Effector memory CD4-positive, alpha-beta T cell (primary cell): ENCODE measurements around the gene TNNT2.

ENCODE experiments used
- DNase-seq, 3 donors: peaks; one replicate each; pipeline ENCODE4 v3.0.0-alpha.2; 2020
- H3K27ac ChIP-seq: 2 replicates; pipeline ENCODE4 v1.7.0; 2013; ENCODE audit warnings: mild to moderate bottlenecking, low read length, moderate library complexity; ENCODE audit not compliant: insufficient read depth, poor library complexity, severe bottlenecking
- H3K27me3 ChIP-seq: replicated peaks from 2 replicates; pipeline ENCODE4 v1.7.0; 2013; ENCODE audit warnings: mild to moderate bottlenecking, low read length; ENCODE audit not compliant: insufficient read depth, control insufficient read depth, poor library complexity, severe bottlenecking
- H3K36me3 ChIP-seq: 2 replicates; pipeline ENCODE4 v1.7.0; 2013; ENCODE audit warnings: mild to moderate bottlenecking, low read length, moderate library complexity; ENCODE audit not compliant: control insufficient read depth, insufficient read depth
- H3K4me1 ChIP-seq: 2 replicates; pipeline ENCODE4 v1.7.0; 2013; ENCODE audit warnings: low read length, mild to moderate bottlenecking; ENCODE audit not compliant: control insufficient read depth, insufficient read depth, poor library complexity, severe bottlenecking
- H3K4me3 ChIP-seq: 2 replicates; pipeline ENCODE4 v1.7.0; 2013; ENCODE audit warnings: low read length, low read depth, mild to moderate bottlenecking; ENCODE audit not compliant: insufficient read depth, poor library complexity, severe bottlenecking
- H3K9me3 ChIP-seq: 2 replicates; pipeline ENCODE4 v1.7.0; 2013; ENCODE audit warnings: mild to moderate bottlenecking, low read length, moderate library complexity; ENCODE audit not compliant: control insufficient read depth
- total RNA-seq, 3 donors: gene quantifications; one replicate each; lab custom pipeline; 2026; lab: John Stamatoyannopoulos, UW

The TNNT2 gene
- 0 reads per million in 3 donors for total RNA-seq

- Histone ChIP-seq H3K27ac (no peak within 1 kb of the TSS), H3K36me3 (no peaks in the 10 kb centered on the region), H3K4me1 (no peaks in the 10 kb centered on the region), H3K27me3 (no peaks in the 10 kb centered on the region), H3K4me3 (no peak within 1 kb of the TSS), H3K9me3 (no peaks in the 10 kb centered on the region)
- DNase-seq: no peak
Measured at GRCh38 chr1:201377611-201378092, at the start of gene TNNT2. TNNT2 (minus strand) TSS chr1:201377680; CDS start chr1:201373254, 4,426 bp downstream.

GRCh38 chr1:201426479-201427310, 49.2 kb upstream of the TNNT2 start:
- Histone ChIP-seq H3K9me3 (no peaks in the 10 kb centered on the region), H3K27ac (no peak overlapping the region), H3K36me3 (no peaks in the 10 kb centered on the region), H3K4me3 (no peak overlapping the region), H3K27me3 (peaks cover 5% of the 10 kb centered on the region), H3K4me1 (no peaks in the 10 kb centered on the region)
- DNase-seq: no peak

GRCh38 chr1:201424146-201424545, 46.7 kb upstream of the TNNT2 start:
- Histone ChIP-seq H3K27me3 (peaks cover 3% of the 10 kb centered on the region), H3K4me1 (no peaks in the 10 kb centered on the region), H3K4me3 (no peak overlapping the region), H3K27ac (no peak overlapping the region), H3K9me3 (no peaks in the 10 kb centered on the region), H3K36me3 (no peaks in the 10 kb centered on the region)
- DNase-seq: no peak

- H3K9me3 ChIP-seq: no peaks in the 10 kb centered on the region
- H3K4me1 ChIP-seq: no peaks in the 10 kb centered on the region
- H3K4me3 ChIP-seq: no peak overlapping the region
- H3K27ac ChIP-seq: no peak overlapping the region
- H3K27me3 ChIP-seq: peaks cover 3% of the 10 kb centered on the region
- DNase-seq: no peak
- no peaks in the 10 kb centered on the region for H3K36me3 ChIP-seq
Measured at GRCh38 chr1:201423655-201424054, 46.2 kb upstream of the TNNT2 start.

GRCh38 chr1:201422436-201423030, 45.1 kb upstream of the TNNT2 start:
- Histone ChIP-seq H3K9me3 (no peaks in the 10 kb centered on the region), H3K4me1 (no peaks in the 10 kb centered on the region), H3K27me3 (peaks cover 3% of the 10 kb centered on the region), H3K36me3 (no peaks in the 10 kb centered on the region), H3K27ac (no peak overlapping the region), H3K4me3 (no peak overlapping the region)
- no peak for DNase-seq

- Histone ChIP-seq H3K4me3 (no peak overlapping the region), H3K27me3 (peaks cover 3% of the 10 kb centered on the region), H3K4me1 (no peaks in the 10 kb centered on the region), H3K27ac (no peak overlapping the region), H3K36me3 (no peaks in the 10 kb centered on the region), H3K9me3 (no peaks in the 10 kb centered on the region)
- no peak for DNase-seq
Measured at GRCh38 chr1:201422026-201422425, 44.5 kb upstream of the TNNT2 start.

GRCh38 chr1:201421041-201421440, 43.6 kb upstream of the TNNT2 start:
- Histone ChIP-seq H3K27me3 (peaks cover 3% of the 10 kb centered on the region), H3K27ac (no peak overlapping the region), H3K4me3 (no peak overlapping the region)

GRCh38 chr1:201420608-201421002, 43.1 kb upstream of the TNNT2 start:
- DNase-seq: no peak
- Histone ChIP-seq H3K27ac (no peak overlapping the region), H3K9me3 (no peaks in the 10 kb centered on the region), H3K36me3 (no peaks in the 10 kb centered on the region), H3K4me3 (no peak overlapping the region), H3K27me3 (peaks cover 3% of the 10 kb centered on the region), H3K4me1 (no peaks in the 10 kb centered on the region)

More at GRCh38 chr1:201421041-201421440, 43.6 kb upstream of the TNNT2 start:
- DNase-seq: no peak
- no peaks in the 10 kb centered on the region for H3K9me3 ChIP-seq
- H3K4me1 ChIP-seq: no peaks in the 10 kb centered on the region
- no peaks in the 10 kb centered on the region for H3K36me3 ChIP-seq

- H3K36me3 ChIP-seq: no peaks in the 10 kb centered on the region
- H3K4me3 ChIP-seq: no peak overlapping the region
- no peak for DNase-seq
- peaks cover 3% of the 10 kb centered on the region for H3K27me3 ChIP-seq
- no peaks in the 10 kb centered on the region for H3K9me3 ChIP-seq
- H3K27ac ChIP-seq: no peak overlapping the region
- no peaks in the 10 kb centered on the region for H3K4me1 ChIP-seq
Measured at GRCh38 chr1:201419746-201420607, 42.5 kb upstream of the TNNT2 start.
